ENCODE results near the gene SIN3A.

SIN3A gene

DNA sequence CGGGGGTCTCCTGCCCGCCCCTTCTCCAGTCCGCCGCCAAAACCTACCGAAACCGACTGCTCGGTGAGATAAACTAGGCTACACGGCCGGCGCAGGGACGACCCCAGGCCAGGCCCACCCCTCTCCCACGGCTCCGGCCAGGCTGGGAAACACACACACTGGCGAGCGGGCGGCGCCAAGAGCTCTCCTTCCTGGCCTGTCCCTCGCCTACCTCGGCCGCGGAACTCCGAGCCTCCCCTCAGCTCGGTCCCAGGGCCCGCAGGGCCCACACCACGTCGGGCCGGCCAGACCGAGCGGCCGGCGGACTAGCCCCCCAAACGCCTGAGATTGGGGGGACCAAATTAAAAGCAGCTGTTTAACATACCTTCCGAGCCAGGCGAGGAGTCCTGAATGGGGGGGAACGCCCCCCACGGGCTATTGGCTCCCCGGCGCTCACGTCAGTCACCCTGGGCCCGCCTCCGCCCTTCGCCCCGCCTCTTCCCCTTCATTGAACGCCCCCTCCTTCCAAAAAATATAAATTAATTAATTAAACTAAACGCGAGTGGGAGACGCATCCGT is 4.0 kb upstream of the SIN3A start:
- POLR2A ChIA-PET = interaction anchor here (0.6 to 0.8 kb wide), 3 partner anchors 9 to 196 kb away, joined by 3 to 4 read pairs (median 4); no protein-coding TSS in a partner anchor
- Histone ChIP-seq H3K27me3 (replicated peaks in 2 of 5; ENCODE audit: control insufficient read depth in 4 of 5, insufficient read depth in 5 of 5, low read length in 4 of 5) (no peaks in the 10 kb centered on the region), H3K4me1 (ENCODE audit: control extremely low read depth in 1 of 4, control insufficient read depth in 4 of 4, insufficient read depth in 4 of 4, low read length in 3 of 4) (peaks cover 0 to 30% (median 23%) of the 10 kb centered on the region in 4 experiments), H3K36me3 (ENCODE audit: control insufficient read depth in 4 of 4, insufficient read depth in 4 of 4, low read length in 3 of 4) (no peaks in the 10 kb centered on the region), H3K27ac (ENCODE audit: insufficient read depth in 1 of 2, low read depth in 1 of 2, low read length in 2 of 2, poor library complexity in 1 of 2, severe bottlenecking in 2 of 2) (peak overlapping the region; percentile 83 to 93), H3K4me3 (ENCODE audit: control insufficient read depth in 1 of 7, extremely low read depth in 1 of 7, insufficient read depth in 4 of 7, low read depth in 2 of 7, low read length in 6 of 7) (peak overlapping the region; percentile 80 to 96 (median 92)), H3K9me3 (ENCODE audit: control extremely low read depth in 1 of 5, control insufficient read depth in 4 of 5, insufficient read depth in 2 of 5, low read depth in 1 of 5, low read length in 4 of 5) (no peaks in the 10 kb centered on the region)
- peak; percentile 83 to 92 (median 92) for DNase-seq
- 0% methylated on average over 34 of the region's 48 CpGs for WGBS (ENCODE audit: insufficient coverage)
- CTCF ChIA-PET = interaction anchor here (0.6 to 1.7 kb wide), 6 partner anchors 9 to 229 kb away, joined by 3 to 5 read pairs (median 4); partner anchors contain the start of gene MAN2C1

DNA sequence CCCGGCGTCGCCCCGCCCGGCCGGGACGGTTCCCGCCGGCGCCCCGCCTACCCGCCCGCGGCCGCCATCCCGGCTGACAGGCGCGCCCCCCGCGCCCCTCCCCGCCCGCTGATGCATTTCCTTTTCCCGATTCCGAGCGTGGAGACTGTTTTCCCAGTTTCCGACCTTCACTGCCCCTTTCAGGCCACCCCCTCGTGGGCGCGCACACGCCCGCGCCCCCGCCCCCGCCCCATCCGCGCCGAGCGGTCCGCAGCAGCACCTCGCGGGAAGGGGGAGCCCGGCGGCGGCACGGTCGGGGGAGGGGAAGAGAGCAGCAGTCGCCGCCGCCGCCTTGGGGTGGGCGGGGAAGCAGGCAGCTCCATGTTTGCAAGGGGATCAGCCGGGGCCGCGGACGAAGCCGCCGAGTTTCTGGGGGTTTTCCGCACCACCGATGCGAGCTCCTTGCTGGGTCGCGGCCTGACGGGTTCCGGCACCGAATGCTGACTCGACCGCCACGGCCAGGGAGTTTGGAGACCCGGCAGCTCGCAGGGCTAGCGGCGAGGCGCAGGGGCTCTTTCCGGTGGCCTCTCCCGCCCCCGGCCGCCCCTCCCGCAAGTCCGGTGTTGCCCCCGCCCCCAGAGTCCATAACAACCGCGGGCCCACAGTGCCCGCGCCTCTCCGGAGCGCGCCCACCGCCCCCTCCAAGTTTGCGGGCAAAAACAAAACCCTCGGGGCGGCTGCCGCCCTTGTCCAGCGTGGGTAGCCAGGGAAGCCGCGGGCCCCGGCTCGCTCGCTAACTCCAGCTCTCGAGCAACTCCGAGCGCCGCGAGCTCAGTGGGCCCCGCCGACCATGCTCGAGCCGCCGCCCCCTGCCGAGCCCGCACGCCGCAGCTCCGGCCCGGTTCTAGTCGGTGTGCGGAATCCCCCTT is 3.2 kb upstream of the SIN3A start:
- H3K27ac ChIP-seq (ENCODE audit: insufficient read depth in 1 of 2, low read depth in 1 of 2, low read length in 2 of 2, poor library complexity in 1 of 2, severe bottlenecking in 2 of 2) = peak overlapping the region; percentile 83 to 93
- peaks cover 0 to 38% (median 31%) of the 10 kb centered on the region in 4 experiments for H3K4me1 ChIP-seq (ENCODE audit: control extremely low read depth in 1 of 4, control insufficient read depth in 4 of 4, insufficient read depth in 4 of 4, low read length in 3 of 4)
- no peaks in the 10 kb centered on the region for H3K36me3 ChIP-seq (ENCODE audit: control insufficient read depth in 4 of 4, insufficient read depth in 4 of 4, low read length in 3 of 4)
- CTCF ChIA-PET = interaction anchor here (0.5 to 1.7 kb wide), 7 partner anchors 10 to 166 kb away, joined by 3 to 5 read pairs (median 4); partner anchors contain the start of gene MAN2C1
- no peaks in the 10 kb centered on the region for H3K9me3 ChIP-seq (ENCODE audit: control extremely low read depth in 1 of 5, control insufficient read depth in 4 of 5, insufficient read depth in 2 of 5, low read depth in 1 of 5, low read length in 4 of 5)
- POLR2A ChIA-PET = interaction anchor here (0.8 to 1.4 kb wide), 6 partner anchors 10 to 602 kb away, joined by 3 to 4 read pairs (median 4); partner anchors contain the start of genes IMP3 and SNUPN
- peak; percentile 84 to 93 (median 88) for DNase-seq
- 0% methylated on average over 82 of the region's 116 CpGs for WGBS (ENCODE audit: insufficient coverage)
- no peaks in the 10 kb centered on the region for H3K27me3 ChIP-seq (replicated peaks in 2 of 5; ENCODE audit: control insufficient read depth in 4 of 5, insufficient read depth in 5 of 5, low read length in 4 of 5)
- H3K4me3 ChIP-seq (ENCODE audit: control insufficient read depth in 1 of 7, extremely low read depth in 1 of 7, insufficient read depth in 4 of 7, low read depth in 2 of 7, low read length in 6 of 7) = peak overlapping the region; percentile 80 to 96 (median 92)

DNA sequence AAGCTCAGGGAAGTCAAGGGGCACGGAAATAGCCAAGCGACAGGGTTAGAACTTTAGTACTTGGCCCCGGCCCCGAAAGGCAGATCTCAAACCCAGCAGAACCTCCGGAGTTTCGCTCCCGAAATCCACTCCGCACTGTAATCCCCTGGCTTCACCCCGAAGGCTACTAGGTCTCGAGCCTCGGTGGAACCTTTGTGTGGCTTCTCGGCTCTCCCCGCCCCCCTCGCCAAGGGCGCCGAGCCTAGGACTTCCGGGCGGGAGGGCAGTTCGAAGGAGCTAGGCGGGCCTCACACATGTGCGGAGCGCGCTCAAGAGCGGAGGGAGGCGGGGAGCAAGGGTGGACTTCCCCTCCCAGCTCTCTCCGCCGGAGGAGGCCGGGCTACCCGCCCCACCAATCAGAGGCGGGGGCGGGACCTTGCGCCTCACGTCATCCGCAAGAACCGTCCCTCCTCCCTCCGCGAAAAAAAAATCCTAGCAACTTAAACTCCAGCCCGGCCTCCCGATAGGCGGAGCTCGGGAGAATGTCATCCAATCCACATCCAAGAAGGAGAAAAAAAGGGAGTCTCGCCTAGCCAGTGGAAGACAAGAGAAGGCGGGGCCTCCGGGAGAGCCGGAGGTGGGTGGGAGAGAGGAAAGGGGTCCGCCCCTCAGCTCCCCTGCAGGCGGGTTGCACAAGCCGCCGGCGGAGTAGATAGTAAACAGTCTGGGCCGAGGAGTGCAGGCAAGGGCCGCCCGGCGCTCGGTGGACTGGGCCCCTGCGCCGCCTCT is 2.4 kb upstream of the SIN3A start:
- peaks cover under 1 to 46% (median 39%) of the 10 kb centered on the region in 4 experiments for H3K4me1 ChIP-seq (ENCODE audit: control extremely low read depth in 1 of 4, control insufficient read depth in 4 of 4, insufficient read depth in 4 of 4, low read length in 3 of 4)
- H3K4me3 ChIP-seq (ENCODE audit: control insufficient read depth in 1 of 7, extremely low read depth in 1 of 7, insufficient read depth in 4 of 7, low read depth in 2 of 7, low read length in 6 of 7) = peak overlapping the region; percentile 80 to 97 (median 95)
- ChIA-PET POLR2A (interaction anchor here (0.6 to 1.4 kb wide), 6 partner anchors 12 to 603 kb away, joined by 3 to 4 read pairs (median 3); partner anchors contain the start of genes IMP3 and SNUPN), CTCF (interaction anchor here (0.7 to 1.4 kb wide), 6 partner anchors 11 to 194 kb away, joined by 3 to 5 read pairs (median 3); partner anchors contain the start of genes MAN2C1 and SNX33)
- H3K36me3 ChIP-seq (ENCODE audit: control insufficient read depth in 4 of 4, insufficient read depth in 4 of 4, low read length in 3 of 4) = no peaks in the 10 kb centered on the region
- H3K27ac ChIP-seq (ENCODE audit: insufficient read depth in 1 of 2, low read depth in 1 of 2, low read length in 2 of 2, poor library complexity in 1 of 2, severe bottlenecking in 2 of 2) = peak overlapping the region; percentile 83 to 93
- peak; percentile 100 for DNase-seq
- H3K27me3 ChIP-seq (replicated peaks in 2 of 5; ENCODE audit: control insufficient read depth in 4 of 5, insufficient read depth in 5 of 5, low read length in 4 of 5) = no peaks in the 10 kb centered on the region
- no peaks in the 10 kb centered on the region for H3K9me3 ChIP-seq (ENCODE audit: control extremely low read depth in 1 of 5, control insufficient read depth in 4 of 5, insufficient read depth in 2 of 5, low read depth in 1 of 5, low read length in 4 of 5)
- 0% methylated on average over 32 of the region's 57 CpGs for WGBS (ENCODE audit: insufficient coverage)

DNA sequence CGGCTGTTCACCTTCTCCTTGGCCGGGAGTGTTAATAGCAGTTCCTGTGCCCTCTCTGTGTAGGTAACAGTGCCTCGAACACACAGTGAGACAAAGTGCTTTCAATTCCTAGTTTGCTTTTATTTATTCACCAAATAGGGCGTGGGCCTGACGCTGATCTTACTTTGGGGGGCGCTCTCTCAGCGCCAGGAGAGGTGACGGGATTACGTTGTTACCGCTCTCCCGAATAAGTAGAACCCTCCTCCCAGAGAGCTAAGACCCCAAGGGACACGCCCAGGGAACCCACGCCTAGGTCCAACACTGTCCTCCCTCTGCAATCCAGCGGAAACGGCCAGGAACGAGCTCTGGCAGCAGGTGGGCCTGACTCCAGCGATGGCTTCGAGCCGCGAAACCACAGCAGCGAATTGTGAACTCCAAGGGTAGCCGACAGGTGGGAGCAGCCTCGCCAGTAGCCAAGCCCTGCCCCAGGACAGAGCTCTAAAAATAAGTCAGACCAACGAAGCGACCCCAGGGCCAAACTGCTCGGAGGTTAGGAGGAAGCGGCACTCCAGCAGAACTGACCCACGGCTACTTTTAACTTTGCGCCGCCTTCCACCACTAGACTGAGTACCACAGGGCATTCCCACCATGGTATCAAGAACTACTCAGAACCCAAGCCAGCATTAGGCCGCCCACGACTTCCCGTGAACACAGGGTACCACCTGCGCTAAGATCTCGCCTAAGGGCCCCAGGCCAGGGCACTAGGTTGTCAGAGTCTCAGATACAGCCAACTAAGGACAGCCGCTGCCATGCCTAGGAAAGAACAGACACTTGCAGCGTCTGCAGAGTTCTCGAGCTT is 1.6 kb upstream of the SIN3A start:
- Histone ChIP-seq H3K4me3 (ENCODE audit: control insufficient read depth in 1 of 7, extremely low read depth in 1 of 7, insufficient read depth in 4 of 7, low read depth in 2 of 7, low read length in 6 of 7) (peak overlapping the region; percentile 29 to 97 (median 87)), H3K9me3 (ENCODE audit: control extremely low read depth in 1 of 5, control insufficient read depth in 4 of 5, insufficient read depth in 2 of 5, low read depth in 1 of 5, low read length in 4 of 5) (no peaks in the 10 kb centered on the region), H3K4me1 (ENCODE audit: control extremely low read depth in 1 of 4, control insufficient read depth in 4 of 4, insufficient read depth in 4 of 4, low read length in 3 of 4) (peaks cover 1 to 46% (median 40%) of the 10 kb centered on the region in 4 experiments), H3K36me3 (ENCODE audit: control insufficient read depth in 4 of 4, insufficient read depth in 4 of 4, low read length in 3 of 4) (no peaks in the 10 kb centered on the region), H3K27me3 (replicated peaks in 2 of 5; ENCODE audit: control insufficient read depth in 4 of 5, insufficient read depth in 5 of 5, low read length in 4 of 5) (no peaks in the 10 kb centered on the region), H3K27ac (ENCODE audit: insufficient read depth in 1 of 2, low read depth in 1 of 2, low read length in 2 of 2, poor library complexity in 1 of 2, severe bottlenecking in 2 of 2) (peak overlapping the region; percentile 81 to 93)
- peak; percentile 30 to 68 (median 63) for DNase-seq
- WGBS (ENCODE audit: insufficient coverage) = 0% methylated on average over 25 of the region's 38 CpGs
- ChIA-PET POLR2A (interaction anchor here (0.6 to 2.5 kb wide), 6 partner anchors 13 to 811 kb away, joined by 3 to 13 read pairs (median 4); partner anchors contain the start of genes IMP3, MAN2C1 and SNUPN), CTCF (interaction anchor here (0.7 to 1.6 kb wide), 7 partner anchors 11 to 195 kb away, joined by 3 to 5 read pairs (median 3); partner anchors contain the start of genes MAN2C1 and SNX33)

DNA sequence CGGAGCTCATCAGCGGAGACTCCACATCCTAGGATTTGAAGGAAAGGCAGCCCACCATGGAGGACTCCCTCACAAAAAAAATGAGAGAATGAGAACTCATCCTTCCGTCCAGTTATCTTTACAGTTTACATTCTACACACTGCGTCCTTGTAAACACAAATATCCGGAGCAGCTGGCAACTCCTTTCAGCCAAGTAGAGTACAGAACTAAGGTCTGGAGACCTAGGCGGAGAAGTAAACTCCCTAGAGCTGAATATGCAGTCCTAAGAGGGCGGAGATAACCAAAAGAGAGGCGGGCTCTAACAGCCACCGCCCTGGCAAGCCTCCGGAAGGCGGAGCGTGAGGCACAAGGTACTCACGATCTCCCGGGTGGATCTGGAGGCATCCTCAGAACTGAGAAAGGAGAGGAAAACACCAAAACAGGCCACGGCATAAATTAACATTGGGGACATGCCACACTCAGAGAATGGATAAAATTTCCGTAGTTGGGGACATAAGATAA is 924 bp upstream of the SIN3A start:
- peaks cover 1 to 46% (median 40%) of the 10 kb centered on the region in 4 experiments for H3K4me1 ChIP-seq (ENCODE audit: control extremely low read depth in 1 of 4, control insufficient read depth in 4 of 4, insufficient read depth in 4 of 4, low read length in 3 of 4)

More for the DNA sequence above, 924 bp upstream of the SIN3A start:
- peak; percentile 82 to 87 (median 87) for DNase-seq
- POLR2A ChIA-PET = interaction anchor here (0.6 to 2.5 kb wide), 5 partner anchors 16 to 810 kb away, joined by 3 to 13 read pairs (median 3); partner anchors contain the start of gene MAN2C1
- peaks cover 0 to 4% (median under 1%) of the 10 kb centered on the region in 4 experiments for H3K36me3 ChIP-seq (ENCODE audit: control insufficient read depth in 4 of 4, insufficient read depth in 4 of 4, low read length in 3 of 4)
- H3K9me3 ChIP-seq (ENCODE audit: control extremely low read depth in 1 of 5, control insufficient read depth in 4 of 5, insufficient read depth in 2 of 5, low read depth in 1 of 5, low read length in 4 of 5) = no peaks in the 10 kb centered on the region
- CTCF ChIA-PET = interaction anchor here (0.7 to 1.6 kb wide), 6 partner anchors 12 to 195 kb away, joined by 3 to 5 read pairs (median 4); partner anchors contain the start of genes IMP3 and SNX33
- H3K4me3 ChIP-seq (ENCODE audit: control insufficient read depth in 1 of 7, extremely low read depth in 1 of 7, insufficient read depth in 4 of 7, low read depth in 2 of 7, low read length in 6 of 7) = peak overlapping the region; percentile 29 to 97 (median 87)
- no peaks in the 10 kb centered on the region for H3K27me3 ChIP-seq (replicated peaks in 2 of 5; ENCODE audit: control insufficient read depth in 4 of 5, insufficient read depth in 5 of 5, low read length in 4 of 5)
- peak overlapping the region; percentile 81 to 93 for H3K27ac ChIP-seq (ENCODE audit: insufficient read depth in 1 of 2, low read depth in 1 of 2, low read length in 2 of 2, poor library complexity in 1 of 2, severe bottlenecking in 2 of 2)
- 0% methylated on average over 12 of the region's 16 CpGs for WGBS (ENCODE audit: insufficient coverage)

Measured in common myeloid progenitor, CD34-positive (primary cell).